Left cardiac atrium (tissue), 4 donors: Measurements from ENCODE around the gene SPATA6L. TPM values are rescaled to one million over a fixed set of nuclear protein-coding genes. Genes with fewer than 3 reads are reported as not detected.
A peak's percentile ranks its signal among the peaks of the same experiment; 100 is the strongest.

Experiments used
- ATAC-seq, 2 donors: fragments of 200-7000 bp; cut with Tn5 transposase; one replicate each; pipeline ENCODE4 v1.9.1; 2020; ENCODE audit warnings: mild to moderate bottlenecking in 2 of 2, moderate library complexity in 2 of 2
- DNase-seq: peaks from one replicate; pipeline ENCODE4 v3.0.0-alpha.2; 2020
- intact Hi-C, 2 donors: fragments of 100-400 bp; cut with DNase I; formaldehyde crosslinking; loops; one replicate each; pipeline versions ENCODE4 v1.14.1 to v1.15.1; 2022 to 2023
- long read RNA-seq: library from polyadenylated mRNA; unstranded; transcript quantifications from one replicate; pipeline ENCODE4 v2.0.0, GENCODE V29; 2021
- total RNA-seq, 2 donors: library from RNA; stranded (reverse); fragmentation: NEBNext Ultra II Directional; extraction: Animal tissue kit (Norgen Biotek cat#: 25700); gene quantifications; one replicate each; pipeline ENCODE4 v1.2.1, GENCODE V29; 2021
- donor health status: DM: no; HTN: yes; CAD: no.
- donor health status: DM: no; HTN: yes; CAD: no; lungs with severe emphysema.
- donor health status: DM: yes; HTN: yes; CAD: no.
- donor health status: Dilated cardiomyopathy.

SPATA6L gene, protein sequence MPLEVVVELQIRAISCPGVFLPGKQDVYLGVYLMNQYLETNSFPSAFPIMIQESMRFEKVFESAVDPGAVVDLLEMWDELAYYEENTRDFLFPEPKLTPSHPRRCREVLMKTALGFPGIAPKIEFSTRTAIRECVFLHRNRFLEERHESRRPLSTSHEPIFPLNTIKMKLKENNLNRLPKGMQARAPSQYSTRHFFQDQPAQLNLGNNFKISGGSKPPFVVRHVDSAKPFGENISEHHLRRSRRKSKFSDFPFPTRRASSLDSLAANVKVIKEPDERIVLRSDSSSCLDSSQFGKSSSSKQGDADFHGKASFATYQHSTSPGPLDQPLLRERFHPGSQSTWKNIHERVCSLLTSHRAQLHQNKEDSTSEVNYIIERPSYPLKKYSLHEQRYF
- 1 to 10 TPM in 1 of 2 donors, under 1 TPM in 1; 0.56 to 1.3 TPM for total RNA-seq
- long read RNA-seq: 0 reads

DNA sequence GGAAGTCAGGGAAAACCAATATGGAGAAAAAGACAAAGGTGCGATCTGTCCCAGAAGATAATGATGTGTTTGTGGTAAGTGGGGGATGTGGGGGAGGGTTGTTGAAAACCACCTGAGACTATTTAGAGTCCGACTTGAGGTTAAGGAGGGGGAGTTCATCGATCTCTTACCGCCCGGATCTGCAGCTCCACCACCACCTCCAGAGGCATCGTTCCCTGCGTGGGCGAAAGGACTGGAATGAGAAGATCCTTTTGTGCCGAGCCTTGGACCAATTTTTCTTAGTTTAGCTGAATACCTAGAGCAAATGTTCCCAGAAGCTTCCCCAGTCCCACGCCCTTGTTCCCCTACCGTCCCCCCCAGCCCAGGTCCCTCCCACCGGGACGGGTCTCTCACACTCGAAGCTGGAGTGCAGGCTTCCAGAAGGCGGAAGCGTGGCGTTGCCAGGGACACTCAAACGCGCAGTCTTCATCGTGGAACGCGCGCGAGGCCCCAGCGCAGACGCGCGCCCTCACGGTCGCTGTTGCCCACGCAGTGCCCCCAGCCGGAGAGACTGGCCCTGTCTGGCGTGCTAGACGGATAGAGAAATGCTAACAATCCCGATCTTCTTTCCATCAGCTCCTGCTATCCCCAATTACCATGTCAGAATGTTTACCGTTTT is at the start of gene SPATA6L:
Gene SPATA6L (minus strand): TSS at position 439 of the 658 bp plus-strand sequence. CDS start 230 bp downstream, at position 209.
- peak; percentile 83 for DNase-seq
- intact Hi-C loops: no loop called here
- peak; percentile 60 to 71 for ATAC-seq

DNA sequence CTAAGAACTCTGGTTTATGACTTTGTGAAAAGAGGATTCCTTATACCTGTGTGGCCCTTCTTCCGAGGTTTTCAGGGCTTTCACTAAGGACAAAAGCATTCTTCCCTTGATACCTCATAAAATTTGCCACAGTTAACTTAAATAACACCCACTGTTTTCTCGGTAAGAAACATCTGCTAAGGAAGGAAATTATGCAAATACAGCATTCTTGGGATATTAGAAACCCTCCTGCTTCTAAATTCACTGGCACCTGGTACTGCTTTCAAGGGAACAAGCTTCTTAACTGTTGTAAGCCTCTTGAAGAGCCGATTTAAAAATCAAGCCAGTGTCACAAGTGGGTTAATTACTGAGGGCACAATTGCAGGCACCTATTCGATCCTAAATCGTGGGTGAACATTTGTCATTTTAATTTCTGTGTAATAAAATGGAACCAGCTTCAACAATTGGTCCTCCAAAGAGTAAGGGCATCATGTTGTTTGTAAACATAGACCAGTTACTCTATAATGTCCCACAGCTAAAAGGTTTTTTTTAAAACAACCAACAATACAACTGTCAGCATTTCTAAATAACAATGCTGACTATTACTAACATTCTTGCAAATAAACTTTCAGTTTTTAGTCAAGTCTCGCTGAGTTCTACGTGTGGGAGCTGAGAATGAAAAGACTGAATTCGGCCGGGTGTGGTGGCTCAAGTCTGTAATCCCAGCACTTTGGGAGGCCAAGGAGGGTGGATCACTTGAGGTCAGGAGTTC is 48.2 kb upstream of the SPATA6L start:
- ATAC-seq (no peak), DNase-seq (no peak)
- intact Hi-C loops: no loop called here

DNA sequence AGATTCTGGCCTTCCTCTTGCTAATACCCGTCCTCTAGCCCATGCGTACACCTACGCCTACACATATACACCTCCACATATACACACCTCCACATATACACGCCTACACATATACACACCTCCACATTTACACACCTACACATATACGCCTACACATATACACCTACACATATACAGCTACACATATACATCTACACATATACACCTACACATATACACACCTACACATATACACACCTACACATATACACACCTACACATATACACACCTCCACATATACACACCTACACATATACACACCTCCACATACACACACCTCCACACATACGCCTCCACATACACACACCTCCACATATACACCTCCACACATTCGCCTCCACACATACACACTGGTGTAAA is 47.6 kb upstream of the SPATA6L start:
- ATAC-seq: peak; percentile 15 to 49
- intact Hi-C loops: no loop called here

DNA sequence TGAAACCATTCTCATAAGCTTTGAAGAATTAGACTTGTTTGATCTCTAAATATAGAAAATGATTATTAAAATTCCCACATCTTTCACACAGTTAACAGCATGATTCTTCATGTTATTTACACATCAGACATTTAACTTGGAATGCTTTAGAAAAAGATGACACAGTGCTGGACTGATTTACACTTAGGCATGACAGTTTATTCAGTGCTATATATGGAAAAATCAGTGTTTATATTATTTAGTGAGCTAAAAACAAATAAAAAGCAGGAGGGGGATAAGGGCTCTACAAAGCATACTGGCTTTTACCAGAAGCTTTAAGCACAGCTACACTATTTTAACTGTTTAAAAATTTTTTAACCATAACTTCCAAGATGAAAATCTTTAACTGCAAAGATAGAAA is 43.1 kb upstream of the SPATA6L start:
- DNase-seq (no peak), ATAC-seq (no peak)
- intact Hi-C loops: no loop called here

More for the DNA sequence above, 47.6 kb upstream of the SPATA6L start:
- DNase-seq: no peak

DNA sequence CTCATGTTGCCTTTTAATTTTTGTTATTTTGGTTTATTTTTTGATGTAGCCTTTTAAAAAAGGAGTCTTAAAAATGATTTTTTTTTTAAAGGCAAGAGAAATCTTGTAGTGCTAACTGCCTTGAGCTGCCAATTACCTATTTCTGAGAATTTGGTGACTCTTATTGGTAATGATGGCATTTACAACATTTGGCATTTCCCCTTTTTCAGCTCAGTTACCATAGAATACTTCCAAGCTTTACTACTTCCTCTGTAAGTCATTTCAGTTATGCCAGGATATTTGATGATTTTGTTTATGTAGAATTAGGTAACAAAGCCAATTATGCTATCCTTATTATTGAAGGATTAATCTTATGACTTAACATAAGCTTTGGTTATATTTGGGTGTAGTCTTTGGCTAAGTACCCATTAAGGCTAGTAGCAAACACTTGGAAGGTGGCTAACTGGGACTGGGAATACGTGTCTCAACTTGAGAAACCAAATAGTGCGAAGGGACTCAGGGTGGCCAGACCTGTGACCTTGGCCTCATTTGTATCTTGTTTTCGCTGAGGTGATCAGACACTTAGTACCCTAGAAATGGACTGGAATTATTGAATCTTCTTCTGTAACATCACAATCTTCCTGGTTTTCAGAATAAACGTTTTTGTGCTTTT is 40.8 kb upstream of the SPATA6L start:
- ATAC-seq: no peak
- DNase-seq: no peak
- intact Hi-C loops: no loop called here

DNA sequence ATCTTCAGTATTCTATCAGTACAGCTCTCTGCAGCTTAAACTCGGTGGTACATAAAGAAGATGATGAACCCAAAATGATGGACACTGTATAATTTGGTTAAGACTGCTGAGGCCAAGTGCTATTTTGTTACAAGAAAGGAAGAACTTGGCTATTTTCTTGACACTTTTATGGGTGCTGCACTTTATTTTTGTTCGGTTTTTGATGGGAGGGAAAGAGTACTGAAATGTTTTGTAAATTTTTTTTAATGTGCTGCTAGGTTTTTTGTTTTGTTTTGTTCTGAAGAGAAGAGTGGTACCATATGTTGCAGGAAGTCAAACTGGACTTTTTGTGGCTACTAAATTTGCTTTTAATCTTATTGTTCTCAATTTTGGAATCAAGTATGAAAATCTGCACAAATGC is 39.7 kb upstream of the SPATA6L start:
- ATAC-seq: no peak
- intact Hi-C loops: no loop called here
- DNase-seq: no peak

DNA sequence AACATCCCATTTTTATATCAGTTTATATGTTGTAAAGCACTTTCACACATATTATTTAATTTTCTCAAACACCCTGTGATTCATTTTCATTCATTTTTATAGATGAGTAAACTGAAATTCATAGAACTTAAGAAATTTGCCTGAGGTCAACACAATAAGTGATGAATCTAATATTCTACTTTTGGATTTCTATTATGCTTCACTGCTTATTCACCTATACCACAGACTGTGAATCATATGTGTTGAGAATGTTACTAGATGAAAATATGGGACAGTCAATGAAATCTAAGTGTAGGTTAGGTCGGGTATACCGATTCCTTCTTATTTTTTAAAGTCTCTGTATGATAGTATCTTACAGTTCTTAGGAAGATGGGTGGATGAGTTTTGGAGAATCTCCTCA is 37.8 kb upstream of the SPATA6L start:
- intact Hi-C loops: no loop called here
- DNase-seq: no peak
- no peak for ATAC-seq

DNA sequence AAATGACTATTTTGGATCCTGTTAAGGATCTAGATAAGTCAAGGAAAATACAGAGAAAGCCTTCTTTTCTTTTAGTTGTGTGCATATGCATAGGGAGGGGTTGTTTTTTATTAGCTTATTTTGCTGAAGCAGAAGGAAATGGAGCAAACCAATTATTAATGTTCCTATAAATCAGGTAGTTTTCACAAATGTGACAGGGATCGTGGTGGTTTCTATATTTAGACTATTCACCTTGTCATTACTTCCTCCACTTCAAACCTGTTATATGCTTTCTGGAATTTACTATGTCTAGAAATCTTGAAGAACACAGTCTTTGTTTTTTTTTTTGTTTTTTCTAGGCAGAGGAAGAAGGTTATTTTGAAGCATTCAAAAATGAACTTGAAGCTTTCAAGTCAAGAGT is 35.2 kb upstream of the SPATA6L start:
- DNase-seq (no peak), ATAC-seq (no peak)
- intact Hi-C loops: no loop called here

DNA sequence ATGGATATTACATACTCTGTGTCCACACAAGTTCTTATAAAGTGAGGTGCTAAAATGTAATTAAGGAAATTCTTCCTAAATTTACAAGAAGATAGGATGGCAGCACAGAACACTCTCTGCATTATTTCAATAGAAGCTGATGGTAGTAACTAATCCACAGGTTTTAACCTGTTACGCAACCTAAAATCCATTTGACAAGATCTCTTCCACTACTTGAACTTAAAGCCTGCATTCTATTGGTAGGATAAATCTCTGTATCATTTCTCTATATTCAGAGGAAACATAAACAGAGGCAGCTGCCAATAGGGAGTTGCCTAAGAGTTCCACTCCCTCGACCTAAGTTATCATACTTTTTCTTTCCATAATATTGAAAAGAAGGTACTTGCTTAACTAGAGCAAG is 34.7 kb upstream of the SPATA6L start:
- ATAC-seq (no peak), DNase-seq (no peak)

DNA sequence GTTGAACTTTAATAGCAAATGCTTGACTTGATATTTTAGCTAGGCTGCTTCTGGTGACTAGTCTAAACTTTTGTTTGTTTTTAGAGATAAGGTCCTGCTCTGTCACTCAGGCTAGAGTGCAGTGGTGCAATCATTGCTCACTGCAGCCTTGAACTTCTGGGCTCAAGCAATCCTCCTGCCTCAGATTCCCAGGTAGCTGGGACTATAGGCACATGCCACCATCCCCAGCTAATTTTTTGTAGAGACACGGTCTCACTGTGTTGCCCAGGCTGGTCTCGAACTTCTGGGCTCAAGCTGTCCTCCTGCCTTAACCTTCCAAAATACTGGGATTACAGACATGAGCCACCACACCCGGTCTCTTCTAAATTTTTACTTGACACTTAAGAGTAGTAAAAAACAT is 33.8 kb upstream of the SPATA6L start:
- ATAC-seq: no peak
- intact Hi-C loops: no loop called here
- no peak for DNase-seq

More for the DNA sequence above, 34.7 kb upstream of the SPATA6L start:
- intact Hi-C loops: no loop called here

DNA sequence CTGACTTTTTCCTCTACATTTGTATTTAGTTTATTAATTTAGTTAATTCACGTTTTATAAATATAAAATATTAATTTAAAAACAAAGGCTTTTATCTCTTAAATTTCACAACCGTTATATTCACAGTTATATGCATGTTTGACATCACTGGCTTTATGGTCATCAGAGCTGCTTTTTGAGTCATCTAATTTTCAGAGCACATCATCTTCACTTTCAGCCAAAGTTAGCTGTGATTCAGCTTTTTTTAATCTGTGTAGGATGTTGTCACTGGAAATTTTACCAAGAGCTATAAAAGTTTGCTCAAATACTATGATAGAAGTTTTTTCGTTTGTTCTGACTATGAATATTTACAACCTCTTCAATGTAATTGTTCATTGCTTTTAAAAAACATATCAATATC is 25.5 kb upstream of the SPATA6L start:
- no peak for ATAC-seq
- no peak for DNase-seq
- intact Hi-C loops: loop anchor here in 1 of 2 donors (5.0 kb wide), 1 partner anchor 36 kb away; no protein-coding TSS in a partner anchor

DNA sequence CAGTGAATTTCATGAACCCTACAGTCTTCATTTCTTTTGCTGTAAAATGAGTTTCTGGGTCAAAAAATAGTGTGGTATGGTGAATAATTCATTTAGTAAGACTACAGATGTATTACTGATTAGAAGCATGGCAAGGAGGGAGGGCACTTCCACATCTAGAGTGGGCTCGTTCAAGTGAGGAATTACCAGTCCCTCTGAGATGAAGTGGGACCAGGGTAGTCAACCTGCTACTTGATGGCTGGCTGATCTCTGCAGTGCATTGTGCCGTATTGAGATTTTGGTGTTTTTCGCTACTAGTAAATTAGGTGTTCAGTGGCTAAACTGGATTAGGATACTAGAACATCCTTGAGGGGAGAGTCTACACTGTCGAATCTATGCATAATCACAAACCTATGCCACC is 23.9 kb upstream of the SPATA6L start:
- DNase-seq (no peak), ATAC-seq (no peak)
- intact Hi-C loops: loop anchor here in 1 of 2 donors (5.0 kb wide), 1 partner anchor 37 kb away; no protein-coding TSS in a partner anchor

DNA sequence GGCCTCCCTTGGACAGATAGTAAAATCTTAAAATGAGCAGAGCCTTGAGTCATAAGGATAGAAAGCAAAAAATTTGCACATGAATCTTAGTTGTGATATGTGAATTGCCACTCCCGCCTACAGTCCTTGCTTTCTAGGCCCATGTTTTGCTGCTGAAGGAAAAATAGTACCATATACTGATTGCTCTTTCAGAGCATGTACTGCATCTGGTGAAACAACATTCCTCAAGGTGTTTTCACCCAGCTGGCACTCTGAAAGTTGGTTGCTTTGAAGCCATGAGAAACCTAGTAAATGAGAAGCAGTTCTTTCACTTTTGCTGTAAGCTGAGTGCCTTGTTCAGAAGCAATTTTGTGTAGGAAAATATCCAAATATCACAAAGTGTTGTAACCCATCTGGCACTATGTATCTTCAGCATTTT is 23.4 kb upstream of the SPATA6L start:
- ATAC-seq (peak; percentile 29 to 39), DNase-seq (no peak)
- intact Hi-C loops: loop anchor here in 1 of 2 donors (5.0 kb wide), 1 partner anchor 38 kb away; no protein-coding TSS in a partner anchor

DNA sequence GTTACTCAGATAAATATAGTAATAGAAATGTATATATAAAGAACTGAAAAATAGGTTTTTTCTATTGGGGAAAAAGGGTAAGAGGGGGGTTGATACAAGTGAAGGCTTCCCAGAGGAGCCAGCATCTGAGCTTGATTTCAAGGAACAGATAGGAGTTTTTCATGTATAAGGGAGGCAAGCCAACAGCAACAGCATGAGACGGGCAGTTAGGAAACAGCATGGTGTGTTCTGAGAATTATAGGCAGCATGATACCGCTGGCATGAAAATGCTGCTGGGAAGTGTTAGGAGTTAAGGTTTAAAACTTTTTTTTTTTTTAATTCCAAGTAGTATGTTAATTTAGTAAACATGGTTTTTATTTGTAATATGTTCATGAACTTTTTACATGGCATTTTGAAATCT is 22.7 kb upstream of the SPATA6L start:
- ATAC-seq (peak in 1 of 2 donors; percentile 43), DNase-seq (no peak)
- intact Hi-C loops: no loop called here

DNA sequence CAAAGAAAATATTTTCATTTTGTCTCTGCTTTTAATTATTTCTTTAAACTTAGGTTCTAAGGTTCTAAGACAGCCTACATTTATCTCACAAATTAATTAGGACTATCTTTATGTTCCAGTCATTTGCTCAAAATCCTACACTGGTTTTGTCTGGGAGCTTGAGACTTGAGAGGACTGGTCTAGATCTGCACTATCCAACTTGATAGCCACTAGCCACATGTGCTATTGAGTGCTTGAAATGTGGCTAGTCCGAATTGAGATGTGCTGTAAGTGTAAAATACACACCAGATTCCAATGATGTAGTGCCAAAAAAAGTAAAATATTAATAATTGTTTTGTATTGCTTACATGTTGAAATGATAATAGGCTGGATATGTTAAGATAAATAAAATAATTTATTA is 20.3 kb upstream of the SPATA6L start:
- no peak for DNase-seq
- ATAC-seq: no peak
- intact Hi-C loops: no loop called here

DNA sequence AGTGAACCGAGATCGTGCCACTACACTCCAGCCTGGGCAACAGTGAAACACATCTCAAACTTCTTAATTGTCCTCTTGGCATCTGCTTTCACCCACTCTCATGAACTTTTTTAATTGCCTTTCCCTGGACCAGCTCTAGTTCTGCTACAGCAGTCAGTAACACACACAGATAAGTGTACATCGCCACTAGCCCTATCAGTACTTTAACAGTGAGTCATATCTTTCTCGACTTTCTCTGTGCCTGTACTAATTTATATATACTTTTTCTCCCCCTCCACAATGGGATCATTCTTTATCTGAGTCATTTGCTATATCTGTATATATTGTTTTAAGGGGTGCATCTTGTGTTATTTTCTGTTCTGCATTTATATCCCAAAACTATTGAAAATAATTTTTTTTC is 19.8 kb upstream of the SPATA6L start:
- intact Hi-C loops: no loop called here
- ATAC-seq (peak in 1 of 2 donors; percentile 84), DNase-seq (no peak)

DNA sequence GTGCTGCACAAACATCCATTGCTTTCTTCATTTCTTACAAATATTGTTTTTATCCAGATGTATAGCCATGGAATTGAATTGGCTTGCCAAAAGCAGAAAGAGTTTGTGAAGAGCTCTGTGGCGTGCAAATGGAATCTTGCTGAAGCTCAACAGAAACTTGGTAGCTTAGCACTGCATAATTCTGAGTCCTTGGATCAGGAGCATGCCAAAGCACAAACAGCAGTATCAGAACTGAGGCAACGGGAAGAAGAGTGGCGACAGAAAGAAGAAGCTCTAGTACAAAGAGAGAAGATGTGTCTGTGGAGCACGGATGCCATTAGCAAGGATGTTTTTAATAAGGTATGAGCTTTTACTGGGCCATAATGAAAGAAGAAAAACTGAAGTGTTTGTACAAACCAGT is 18.5 kb upstream of the SPATA6L start:
- intact Hi-C loops: loop anchor here in 1 of 2 donors (5.0 kb wide), 1 partner anchor 57 kb away; the partner anchor contains the start of gene AK3
- DNase-seq (no peak), ATAC-seq (no peak)

DNA sequence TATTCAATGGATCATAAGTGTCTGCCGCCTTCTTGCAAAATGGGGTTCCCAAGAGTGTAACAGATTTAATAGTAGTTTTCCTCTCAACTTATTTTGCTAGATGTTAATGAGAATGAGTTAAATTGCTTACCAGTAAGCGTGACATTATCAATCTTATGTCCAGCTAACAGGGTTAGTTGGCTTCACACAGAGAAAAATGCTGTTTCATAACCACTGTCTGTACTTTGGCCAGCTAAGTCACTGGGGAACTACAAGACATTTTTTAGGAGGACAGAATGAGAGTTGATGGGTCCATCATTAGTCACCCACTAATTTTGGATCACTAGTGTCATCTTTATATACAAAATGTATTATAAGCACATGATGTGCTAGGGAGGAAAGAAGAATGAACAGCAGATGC is 14.5 kb upstream of the SPATA6L start:
- no peak for ATAC-seq
- intact Hi-C loops: loop anchor here in 1 of 2 donors (5.0 kb wide), 1 partner anchor 62 kb away; the partner anchor contains the start of gene AK3
- DNase-seq: no peak

DNA sequence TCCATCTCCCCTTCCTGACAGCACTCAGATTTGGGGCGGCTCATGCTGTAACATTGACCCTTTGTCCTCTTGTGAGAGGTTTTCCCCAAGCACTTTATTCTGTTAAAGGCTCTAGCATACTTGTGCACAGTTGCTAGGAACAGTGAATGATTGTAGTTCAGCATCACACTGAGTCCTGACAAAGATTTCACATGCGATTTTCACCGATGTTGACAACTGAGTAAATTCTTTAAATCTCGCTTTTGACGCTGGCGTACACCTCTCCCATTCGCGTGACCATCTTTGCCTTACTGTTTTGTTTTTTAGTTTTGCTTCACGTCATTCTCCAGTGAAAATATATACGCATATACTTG is 13.9 kb upstream of the SPATA6L start:
- DNase-seq (no peak), ATAC-seq (no peak)
- intact Hi-C loops: loop anchor here in 1 of 2 donors (5.0 kb wide), 1 partner anchor 62 kb away; the partner anchor contains the start of gene AK3
